ENCODE measurements around the gene FLOT1.

Gene FLOT1

GRCh38 chr6:30678964-30679726 lies 63.3 kb downstream of the FLOT1 start:
- DNase-seq, result peak; percentile 92
